ENCODE data around the gene EIPR1. TPM values are rescaled to one million over a fixed set of nuclear protein-coding genes. Genes with fewer than 3 reads are reported as not detected.
A peak's percentile ranks its signal among the peaks of the same experiment; 100 is the strongest.

Gene EIPR1
- total RNA-seq, 1 donor from 2014 or later, result 23.2 TPM

GRCh38 chr2:3324036-3324386, 53.6 kb downstream of the EIPR1 start:
- DNase-seq (ENCODE audit: low spot score), result no peak

GRCh38 chr2:3323360-3324035, 54.1 kb downstream of the EIPR1 start:
- DNase-seq (ENCODE audit: low spot score), result no peak

- DNase-seq (ENCODE audit: low spot score), result no peak
Measured at GRCh38 chr2:3322311-3322970, 55.2 kb downstream of the EIPR1 start.

- DNase-seq (ENCODE audit: low spot score), result no peak
Measured at GRCh38 chr2:3321825-3322224, 55.8 kb downstream of the EIPR1 start.

GRCh38 chr2:3320910-3321605, 56.6 kb downstream of the EIPR1 start:
- no peak for DNase-seq (ENCODE audit: low spot score)

- no peak for DNase-seq (ENCODE audit: low spot score)
Measured at GRCh38 chr2:3319745-3320566, 57.7 kb downstream of the EIPR1 start.

- no peak for DNase-seq (ENCODE audit: low spot score)
Measured at GRCh38 chr2:3319134-3319533, 58.5 kb downstream of the EIPR1 start.

GRCh38 chr2:3317871-3318590, 59.6 kb downstream of the EIPR1 start:
- no peak for DNase-seq (ENCODE audit: low spot score)

- DNase-seq (ENCODE audit: low spot score), result no peak
Measured at GRCh38 chr2:3317277-3317685, 60.3 kb downstream of the EIPR1 start.

GRCh38 chr2:3316456-3317276, 61.0 kb downstream of the EIPR1 start:
- DNase-seq (ENCODE audit: low spot score), result no peak

GRCh38 chr2:3314626-3315025, 63.0 kb downstream of the EIPR1 start:
- no peak for DNase-seq (ENCODE audit: low spot score)

GRCh38 chr2:3313781-3314375, 63.7 kb downstream of the EIPR1 start:
- no peak for DNase-seq (ENCODE audit: low spot score)

- DNase-seq (ENCODE audit: low spot score), result no peak
Measured at GRCh38 chr2:3312576-3313345, 64.9 kb downstream of the EIPR1 start.

GRCh38 chr2:3311601-3312000, 66.0 kb downstream of the EIPR1 start:
- DNase-seq (ENCODE audit: low spot score), result no peak

- DNase-seq (ENCODE audit: low spot score), result no peak
Measured at GRCh38 chr2:3309496-3310355, 67.9 kb downstream of the EIPR1 start.

GRCh38 chr2:3307901-3308300, 69.7 kb downstream of the EIPR1 start:
- DNase-seq (ENCODE audit: low spot score), result no peak

- DNase-seq (ENCODE audit: low spot score), result no peak
Measured at GRCh38 chr2:3307236-3307635, 70.4 kb downstream of the EIPR1 start.

GRCh38 chr2:3305952-3306351, 71.7 kb downstream of the EIPR1 start:
- DNase-seq (ENCODE audit: low spot score), result peak; percentile 19
